NCI-H2227 treated with DMSO at 0.1 percent for 48 hours (cell line): ENCODE results near the gene NPPC.
"Not testable (repeated sequence)": the region's sequence is repeated elsewhere in the genome, so short reads cannot be mapped to it uniquely, and the experiment has no call there.

Source experiments
- DNase-seq: peaks from one replicate; lab custom pipeline; 2025; lab: John Stamatoyannopoulos, UW

NPPC gene

DNA sequence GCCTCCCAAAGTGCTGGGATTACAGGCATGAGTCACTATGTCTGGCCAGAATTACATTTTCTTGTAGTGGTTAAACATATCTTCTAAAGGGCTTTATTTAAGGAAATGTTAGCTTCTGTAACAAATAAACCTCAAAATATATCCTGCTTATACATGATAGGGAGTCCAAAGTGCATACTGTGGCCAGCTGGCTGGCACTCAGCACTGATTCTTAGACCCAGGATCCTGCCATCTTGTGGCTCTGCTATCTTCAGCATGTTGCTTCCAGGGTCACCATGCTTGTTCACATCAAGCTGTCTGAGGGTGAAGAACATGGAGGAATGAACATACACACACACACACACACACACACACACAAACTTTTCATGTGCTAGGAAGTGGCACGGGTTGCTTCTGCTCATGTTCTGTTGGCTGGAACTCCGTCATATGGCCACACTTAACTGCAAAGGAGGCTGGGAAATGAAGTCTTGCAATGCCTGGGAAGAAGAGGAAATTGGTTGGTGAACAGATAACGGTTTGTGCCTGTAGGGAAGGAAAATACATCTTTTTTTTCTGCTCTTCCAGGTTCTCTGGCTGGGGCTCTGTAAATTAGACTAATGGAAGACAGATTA lies 40.0 kb downstream of the NPPC start:
- no peak for DNase-seq

DNA sequence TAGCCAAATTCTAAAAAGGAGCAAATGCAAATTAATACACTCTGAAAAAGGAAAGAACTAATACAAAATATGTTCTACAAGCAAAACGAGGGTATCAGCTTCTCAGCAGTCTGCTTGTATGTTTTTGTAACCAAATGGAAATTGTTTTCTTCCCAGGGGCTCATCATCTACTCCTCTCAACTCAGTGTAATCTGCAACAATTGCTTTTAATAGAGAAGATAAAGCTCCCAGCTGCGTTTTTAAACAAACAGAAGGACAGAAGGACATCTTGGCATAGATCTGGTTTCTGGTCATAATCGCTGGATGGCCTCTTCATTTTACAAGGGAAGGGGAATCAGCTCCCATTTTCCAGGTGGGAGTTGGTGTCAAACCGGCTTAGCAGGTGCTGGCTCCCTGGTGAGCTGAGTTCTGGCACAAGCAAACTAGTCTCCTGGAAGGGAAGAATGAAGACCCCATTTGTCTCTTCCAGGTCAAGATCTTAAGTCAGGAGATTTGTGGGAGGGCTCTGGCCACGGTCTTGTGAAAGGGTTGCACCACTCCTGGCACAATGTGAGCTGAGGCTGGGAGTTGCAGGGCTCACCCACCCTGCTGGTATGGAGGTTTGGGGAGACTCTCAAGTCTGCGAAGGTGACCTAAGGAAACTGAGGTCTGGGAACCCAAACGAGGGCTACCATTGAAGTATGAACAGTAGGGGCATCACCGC lies 41.6 kb downstream of the NPPC start:
- DNase-seq = peak; percentile 43

DNA sequence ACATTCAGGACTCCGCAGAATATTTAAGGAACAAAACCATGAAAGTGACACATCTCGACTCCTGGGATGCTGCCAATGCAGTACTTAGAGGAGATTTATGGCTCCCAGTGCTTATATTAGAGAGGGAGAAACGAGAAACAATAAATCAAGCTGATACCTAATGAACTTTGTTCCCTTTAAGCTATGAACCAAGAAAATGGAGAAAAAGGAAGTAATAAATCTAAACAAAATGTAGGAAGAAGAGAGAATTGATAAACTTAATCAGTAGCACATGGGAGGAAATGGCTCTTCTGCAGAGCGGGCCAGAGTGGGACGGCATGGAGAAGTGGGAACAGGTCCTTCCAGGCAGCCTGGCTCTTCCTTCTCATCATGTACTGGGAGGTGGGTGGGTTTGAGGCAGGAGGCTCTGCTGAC lies 42.7 kb downstream of the NPPC start:
- no peak for DNase-seq

DNA sequence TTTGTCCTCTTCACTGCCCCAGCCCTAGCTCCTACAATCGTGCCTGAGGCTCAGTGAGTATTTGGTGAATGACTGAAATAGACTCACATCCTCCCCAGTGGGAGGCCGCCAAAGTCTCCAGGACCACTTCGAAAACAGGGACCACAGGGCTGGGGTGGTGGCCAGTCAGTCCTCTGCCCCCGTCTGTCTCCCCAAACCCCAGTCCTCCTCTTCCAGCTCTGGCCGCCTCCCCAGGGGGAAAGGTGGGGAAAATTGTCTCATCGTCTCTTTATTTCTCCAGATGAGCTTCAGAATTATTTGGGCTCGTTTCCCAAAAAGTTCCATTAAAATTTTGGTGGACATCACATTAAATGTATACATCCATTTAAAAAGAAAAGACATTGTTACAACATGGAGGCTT lies 43.5 kb downstream of the NPPC start:
- no peak for DNase-seq

DNA sequence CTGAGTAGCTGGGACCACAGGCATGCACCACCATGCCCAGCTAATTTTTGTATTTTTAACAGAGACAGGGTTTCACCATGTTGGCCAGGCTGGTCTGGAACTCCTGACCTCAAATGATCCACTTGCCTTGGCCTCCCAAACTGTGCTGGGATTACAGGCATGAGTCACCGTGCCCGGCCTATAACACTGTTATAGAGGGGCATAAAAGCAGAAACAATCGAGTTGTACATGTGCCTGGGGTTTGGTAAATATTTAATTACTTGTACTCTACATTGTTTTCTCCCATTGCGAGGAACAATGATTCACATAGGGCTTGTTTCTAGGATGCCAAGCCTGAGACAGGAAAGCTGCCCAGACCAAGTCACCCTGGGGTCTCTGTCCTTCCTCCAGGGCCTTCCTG lies 45.8 kb downstream of the NPPC start:
- not testable (repeated sequence) for DNase-seq

DNA sequence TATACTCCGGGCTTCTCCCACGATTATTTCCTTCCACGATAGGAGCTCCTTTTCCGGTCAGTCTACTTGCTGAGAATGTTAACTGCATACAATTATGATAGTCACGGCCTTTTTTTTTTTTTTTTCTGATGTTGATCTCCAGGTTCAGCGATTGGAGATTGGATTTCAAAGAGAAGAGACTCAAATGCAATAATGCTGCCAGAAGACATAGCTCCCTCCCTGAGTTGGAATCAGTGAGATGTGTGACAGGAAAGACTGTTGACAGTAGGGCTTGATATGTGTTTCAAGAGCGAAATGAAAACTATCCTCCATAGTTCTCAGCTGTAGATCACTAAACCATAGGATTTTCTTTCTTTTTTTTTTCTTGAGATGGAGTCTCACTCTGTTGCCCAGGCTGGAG lies 47.0 kb downstream of the NPPC start:
- no peak for DNase-seq

DNA sequence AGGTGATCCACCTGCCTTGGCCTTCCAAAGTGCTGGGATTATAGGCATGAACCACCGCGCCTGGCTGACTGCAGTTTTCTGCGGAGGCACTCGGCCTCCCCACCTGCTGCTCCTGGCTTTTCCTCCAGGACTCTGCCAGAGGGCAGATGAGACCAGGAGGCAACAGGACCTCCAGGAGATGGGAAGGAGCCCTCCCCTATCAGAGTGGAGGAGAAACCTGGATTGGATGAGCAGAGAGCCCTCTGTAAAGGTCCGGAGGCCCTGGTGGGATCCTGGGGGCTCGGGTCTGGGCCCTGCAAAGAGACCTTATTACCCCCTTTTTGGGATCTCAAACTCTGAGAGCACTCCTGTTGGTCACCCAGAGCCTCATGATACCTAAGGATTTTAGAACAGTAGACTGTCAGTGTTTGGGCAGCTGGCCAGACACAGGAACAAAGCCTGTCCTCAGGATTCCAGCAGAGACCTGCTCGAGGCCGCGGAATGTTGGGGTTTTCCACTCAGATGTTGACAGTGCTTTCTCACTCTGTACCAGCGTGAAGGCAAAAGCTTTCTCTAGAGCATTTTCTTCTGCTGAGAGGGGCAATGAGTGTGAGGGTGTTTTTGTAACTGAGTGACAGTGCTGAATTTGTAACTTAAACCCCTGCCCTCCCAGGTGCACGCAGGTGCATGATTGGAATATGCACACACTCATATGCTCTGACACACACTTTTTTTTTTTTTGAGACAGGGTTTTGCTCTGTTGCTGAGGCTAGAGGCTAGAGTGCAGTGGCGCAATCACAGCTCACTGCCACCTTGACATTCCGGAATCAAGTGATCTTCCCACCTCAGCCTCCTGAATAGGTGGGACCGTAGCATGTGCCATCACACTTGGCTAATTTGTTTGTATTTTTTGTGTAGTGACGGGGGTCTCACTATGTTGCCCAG lies 48.4 kb downstream of the NPPC start:
- no peak for DNase-seq

DNA sequence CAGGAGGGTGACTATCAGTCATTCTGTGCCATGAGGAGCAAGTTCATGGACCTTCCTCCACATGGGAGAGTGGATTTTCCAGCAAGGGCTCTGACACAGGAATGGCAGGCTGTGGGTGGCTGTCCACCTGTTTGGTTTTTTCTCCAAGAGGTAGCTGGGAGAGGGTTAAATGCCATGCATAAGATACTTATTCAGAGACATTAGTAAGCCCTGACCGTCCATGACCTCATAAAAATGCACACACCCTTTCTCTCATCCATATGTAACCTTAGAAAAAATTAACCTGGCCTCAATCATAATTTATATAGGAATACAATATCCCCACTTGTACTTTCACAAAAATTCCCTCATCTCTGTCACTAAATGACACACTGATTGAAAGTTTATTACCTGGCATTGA lies 51.3 kb downstream of the NPPC start:
- no peak for DNase-seq
